ENCODE data around the gene SEPSECS.

DNA sequence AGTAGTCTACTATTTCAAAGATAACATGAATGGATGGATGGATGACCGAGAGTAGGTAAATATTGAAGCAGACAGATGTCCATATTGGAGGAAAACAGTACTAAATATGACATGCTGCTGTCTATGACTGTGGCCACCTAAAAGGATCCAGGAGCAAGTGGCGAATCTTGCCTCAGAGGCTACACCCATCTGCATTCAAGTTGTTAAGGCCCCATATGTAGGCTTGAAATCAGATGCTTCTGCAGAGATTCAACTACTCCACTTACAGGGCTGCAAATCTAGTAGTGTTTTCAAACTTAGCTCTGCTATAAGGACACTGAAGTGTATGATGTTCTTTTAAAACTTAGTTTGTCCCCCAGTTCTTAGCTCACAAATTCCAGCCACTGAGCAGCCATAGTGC, 28.9 kb downstream of the SEPSECS start:
- TF ChIP-seq EZH2phosphoT487 (IDR thresholded peaks at IDR 0.05; ENCODE audit: borderline replicate concordance, low read length) (no peak), EZH2 (IDR thresholded peaks at IDR 0.05; ENCODE audit: low read length, unreplicated experiment) (no peak)
- TF ChIP-seq, protein P1, sequence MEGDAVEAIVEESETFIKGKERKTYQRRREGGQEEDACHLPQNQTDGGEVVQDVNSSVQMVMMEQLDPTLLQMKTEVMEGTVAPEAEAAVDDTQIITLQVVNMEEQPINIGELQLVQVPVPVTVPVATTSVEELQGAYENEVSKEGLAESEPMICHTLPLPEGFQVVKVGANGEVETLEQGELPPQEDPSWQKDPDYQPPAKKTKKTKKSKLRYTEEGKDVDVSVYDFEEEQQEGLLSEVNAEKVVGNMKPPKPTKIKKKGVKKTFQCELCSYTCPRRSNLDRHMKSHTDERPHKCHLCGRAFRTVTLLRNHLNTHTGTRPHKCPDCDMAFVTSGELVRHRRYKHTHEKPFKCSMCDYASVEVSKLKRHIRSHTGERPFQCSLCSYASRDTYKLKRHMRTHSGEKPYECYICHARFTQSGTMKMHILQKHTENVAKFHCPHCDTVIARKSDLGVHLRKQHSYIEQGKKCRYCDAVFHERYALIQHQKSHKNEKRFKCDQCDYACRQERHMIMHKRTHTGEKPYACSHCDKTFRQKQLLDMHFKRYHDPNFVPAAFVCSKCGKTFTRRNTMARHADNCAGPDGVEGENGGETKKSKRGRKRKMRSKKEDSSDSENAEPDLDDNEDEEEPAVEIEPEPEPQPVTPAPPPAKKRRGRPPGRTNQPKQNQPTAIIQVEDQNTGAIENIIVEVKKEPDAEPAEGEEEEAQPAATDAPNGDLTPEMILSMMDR (conservative IDR thresholded peaks at IDR 0.05; ENCODE audit: low read depth, low read length): no peak
